HEK293 (cell line): ENCODE measurements around the gene NOD2.

Experiments used
- CTCF ChIA-PET: fragments of 350-600 bp; formaldehyde crosslinking; extraction: SDS; loops from one replicate; lab custom pipeline; 2021; ENCODE audit warnings: antibody characterized with exemption; lab: Yijun Ruan, JAX
- POLR2A ChIA-PET: fragments of 300-600 bp; formaldehyde crosslinking; extraction: SDS; loops from one replicate; lab custom pipeline; 2020; ENCODE audit warnings: antibody characterized with exemption, inconsistent platforms; lab: Yijun Ruan, JAX
- H3K27ac ChIP-seq: fragments of 200-500 bp; sonication (Bioruptor generic); 2 replicates; pipeline ENCODE4 v1.5.1; 2014; ENCODE audit warnings: low read depth, low read length, control low read depth, inconsistent platforms; ENCODE audit errors: extremely low read depth
- H3K36me3 ChIP-seq, 2 experiments: fragments of 200-500 bp in 1 of 2; sonication (Bioruptor generic) in 1 of 2; 1 replicate in 1 of 2; 2 replicates in 1 of 2; pipeline ENCODE4 v1.5.1; 2014 to 2017; ENCODE audit warnings: inconsistent platforms in 2 of 2, low read length in 2 of 2; ENCODE audit not compliant: control insufficient read depth in 2 of 2, insufficient read depth in 1 of 2
- H3K4me1 ChIP-seq: fragments of 200-500 bp; sonication (Bioruptor generic); 2 replicates; pipeline ENCODE4 v1.5.1; 2014; ENCODE audit warnings: mild to moderate bottlenecking, low read length, inconsistent platforms; ENCODE audit not compliant: control insufficient read depth, insufficient read depth
- H3K4me3 ChIP-seq: 2 replicates; pipeline ENCODE4 v1.5.1; 2011; ENCODE audit warnings: low read depth, mild to moderate bottlenecking, control low read depth, low read length, moderate library complexity
- H3K9me3 ChIP-seq: fragments of 200-500 bp; sonication (Bioruptor generic); 2 replicates; pipeline ENCODE4 v1.5.1; 2014; ENCODE audit warnings: low read depth, low read length, inconsistent platforms; ENCODE audit not compliant: control insufficient read depth, insufficient read depth
- BCL11A ChIP-seq: fragments of 450-650 bp; formaldehyde crosslinking; IDR thresholded peaks from 2 replicates; pipeline ENCODE4 v1.5.1; 2016; ENCODE audit warnings: low read depth, missing biosample characterization, missing genetic modification characterization
- IKZF3 ChIP-seq: fragments of 450-650 bp; IDR thresholded peaks from 2 replicates; pipeline ENCODE4 v1.5.0; 2018; ENCODE audit warnings: missing biosample characterization, mild to moderate bottlenecking, missing genetic modification characterization, moderate library complexity
- KLF16 ChIP-seq: fragments of 450-650 bp; formaldehyde crosslinking; IDR thresholded peaks from 2 replicates; pipeline ENCODE4 v1.5.1; 2017; ENCODE audit warnings: missing biosample characterization, missing genetic modification characterization
- OVOL3 ChIP-seq: fragments of 450-650 bp; formaldehyde crosslinking; IDR thresholded peaks from 2 replicates; pipeline ENCODE4 v1.5.1; 2016; ENCODE audit warnings: missing biosample characterization, missing genetic modification characterization
- WT1 ChIP-seq: fragments of 450-650 bp; formaldehyde crosslinking; IDR thresholded peaks from 2 replicates; pipeline ENCODE4 v1.5.1; 2016; ENCODE audit warnings: missing biosample characterization, missing genetic modification characterization
- ZBTB1 ChIP-seq: fragments of 450-650 bp; formaldehyde crosslinking; IDR thresholded peaks from 2 replicates; pipeline ENCODE4 v1.5.1; 2016; ENCODE audit warnings: missing biosample characterization, missing genetic modification characterization
- ZBTB11 ChIP-seq: fragments of 450-650 bp; formaldehyde crosslinking; conservative IDR thresholded peaks from 2 replicates; pipeline ENCODE4 v1.5.1; 2016; ENCODE audit warnings: low read depth, missing biosample characterization, missing genetic modification characterization
- ZFP69B ChIP-seq: fragments of 450-650 bp; formaldehyde crosslinking; IDR thresholded peaks from 2 replicates; pipeline ENCODE4 v1.5.1; 2016; ENCODE audit warnings: missing biosample characterization, missing genetic modification characterization
- ZNF10 ChIP-seq: fragments of 450-650 bp; formaldehyde crosslinking; IDR thresholded peaks from 2 replicates; pipeline ENCODE4 v1.5.1; 2017; ENCODE audit warnings: missing biosample characterization, missing genetic modification characterization
- ZNF214 ChIP-seq: fragments of 450-650 bp; formaldehyde crosslinking; IDR thresholded peaks from 2 replicates; pipeline ENCODE4 v1.5.1; 2017; ENCODE audit warnings: missing biosample characterization, mild to moderate bottlenecking, missing genetic modification characterization, borderline replicate concordance
- ZNF280C ChIP-seq: fragments of 450-650 bp; formaldehyde crosslinking; IDR thresholded peaks from 2 replicates; pipeline ENCODE4 v1.5.1; 2016; ENCODE audit warnings: missing biosample characterization, missing genetic modification characterization
- ZNF341 ChIP-seq: fragments of 450-650 bp; formaldehyde crosslinking; IDR thresholded peaks from 2 replicates; pipeline ENCODE4; 2016; ENCODE audit warnings: low read depth, missing biosample characterization, missing genetic modification characterization
- ZNF354C ChIP-seq: fragments of 450-650 bp; formaldehyde crosslinking; IDR thresholded peaks from 2 replicates; pipeline ENCODE4 v1.5.1; 2016; ENCODE audit warnings: missing biosample characterization, missing genetic modification characterization, low read depth, borderline replicate concordance
- ZNF571 ChIP-seq: fragments of 450-650 bp; formaldehyde crosslinking; IDR thresholded peaks from 2 replicates; pipeline ENCODE4 v1.5.0; 2017; ENCODE audit warnings: missing biosample characterization, missing genetic modification characterization
- ZNF621 ChIP-seq: fragments of 450-650 bp; formaldehyde crosslinking; IDR thresholded peaks from 2 replicates; pipeline ENCODE4 v1.5.1; 2017; ENCODE audit warnings: missing biosample characterization, missing genetic modification characterization
- ZNF626 ChIP-seq: fragments of 450-650 bp; sonication (Bioruptor Pico); formaldehyde crosslinking; IDR thresholded peaks from 2 replicates; pipeline ENCODE4 v1.5.1; 2018; ENCODE audit warnings: missing biosample characterization, missing genetic modification characterization, inconsistent platforms
- ZNF664 ChIP-seq: fragments of 450-650 bp; formaldehyde crosslinking; IDR thresholded peaks from 2 replicates; pipeline ENCODE4 v1.5.1; 2016; ENCODE audit warnings: missing biosample characterization, missing genetic modification characterization
- ZNF670 ChIP-seq: fragments of 450-650 bp; formaldehyde crosslinking; IDR thresholded peaks from 2 replicates; pipeline ENCODE4 v1.5.1; 2016; ENCODE audit warnings: missing biosample characterization, missing genetic modification characterization, low read depth
- ZSCAN16 ChIP-seq: fragments of 450-650 bp; formaldehyde crosslinking; IDR thresholded peaks from 2 replicates; pipeline ENCODE4 v1.5.1; 2016; ENCODE audit warnings: missing biosample characterization, missing genetic modification characterization
- ZSCAN23 ChIP-seq: fragments of 450-650 bp; formaldehyde crosslinking; IDR thresholded peaks from 2 replicates; pipeline ENCODE4 v1.5.1; 2016; ENCODE audit warnings: missing biosample characterization, missing genetic modification characterization

The NOD2 gene

GRCh38 chr16:50751528-50751927 lies 58.1 kb downstream of the NOD2 start:
- TF ChIP-seq ZNF571 (tag by site-specific recombination) (no peak), ZNF670 (tag by site-specific recombination) (no peak), ZNF354C (tag by site-specific recombination) (no peak), ZNF664 (tag by site-specific recombination) (no peak), OVOL3 (tag by site-specific recombination) (no peak), ZFP69B (tag by site-specific recombination) (no peak), ZNF341 (no peak), ZNF10 (tag by site-specific recombination) (no peak), ZNF626 (tag by site-specific recombination) (no peak), IKZF3 (tag by site-specific recombination) (no peak), WT1 (tag by site-specific recombination) (no peak), ZSCAN23 (no peak), KLF16 (tag by site-specific recombination) (no peak), ZNF280C (tag by site-specific recombination) (no peak), ZBTB11 (no peak), ZSCAN16 (tag by site-specific recombination) (no peak), ZNF621 (no peak), ZNF214 (tag by site-specific recombination) (no peak), ZBTB1 (tag by site-specific recombination) (no peak)
- Histone ChIP-seq H3K27ac (no peak overlapping the region), H3K4me3 (no peak overlapping the region), H3K36me3 (peaks cover 19 to 48% of the 10 kb centered on the region in 2 experiments), H3K4me1 (0 out of 2 replicates have a peak, but pooled peaks cover 3% of the 10 kb centered on the region), H3K9me3 (no peaks in the 10 kb centered on the region)
- ChIA-PET CTCF (interaction anchor here (0.6 to 1.7 kb wide), 9 partner anchors 10 to 158 kb away, joined by 3 to 9 read pairs (median 4); partner anchors contain the start of gene CYLD), POLR2A (no interaction called here)

GRCh38 chr16:50752471-50753235 lies 59.2 kb downstream of the NOD2 start:
- POLR2A ChIA-PET: interaction anchor here (1.2 kb wide), 1 partner anchor 11 kb away, joined by 5 read pairs; the partner anchor contains the start of gene CYLD
- no peak for TF ChIP-seq BCL11A (tag by site-specific recombination)
- H3K27ac ChIP-seq: no peak overlapping the region
- H3K4me3 ChIP-seq: no peak overlapping the region
- CTCF ChIA-PET: interaction anchor here (1.5 kb wide), 1 partner anchor 54 kb away, joined by 4 read pairs; no protein-coding TSS in a partner anchor
- no peaks in the 10 kb centered on the region for H3K9me3 ChIP-seq
- H3K36me3 ChIP-seq: peaks cover 17 to 48% of the 10 kb centered on the region in 2 experiments
- 0 out of 2 replicates have a peak, but pooled peaks cover 2% of the 10 kb centered on the region for H3K4me1 ChIP-seq
